ENCODE data around the gene RIC8A. TPM values are rescaled to one million over a fixed set of nuclear protein-coding genes. Genes with fewer than 3 reads are reported as not detected.

The RIC8A gene
- total and polyA plus RNA-seq, 7 donors, result 39.6 to 103 (median 73.7) TPM

DNA sequence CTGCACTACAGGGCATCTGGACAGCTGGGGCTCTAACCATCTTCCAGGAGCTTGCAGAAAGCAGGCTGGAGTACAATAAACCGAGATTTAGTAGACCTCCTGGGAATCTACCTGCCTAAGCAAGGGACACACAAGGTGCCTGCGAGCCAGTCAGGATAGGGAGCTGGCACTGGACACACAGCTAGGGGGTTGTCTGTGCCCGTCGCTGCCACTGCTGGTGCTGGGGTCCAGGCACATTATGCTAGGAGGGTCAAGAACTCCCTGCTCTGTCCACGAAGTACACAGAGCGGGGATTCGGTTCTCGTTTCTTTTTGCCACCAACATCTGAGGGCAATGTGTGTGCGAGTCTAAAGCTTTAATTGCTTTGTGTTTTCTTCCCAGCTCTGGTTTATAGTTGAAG is 4.2 kb downstream of the RIC8A start:
- DNase-seq, result peak; percentile 41
- Histone ChIP-seq H3K27ac (no peak overlapping the region), H3K4me1 (peaks cover 0 to 27% (median 23%) of the 10 kb centered on the region in 4 donors), H3K36me3 (peaks cover 32 to 73% (median 54%) of the 10 kb centered on the region in 4 donors), H3K27me3 (no peaks in the 10 kb centered on the region), H3K4me3 (no peak overlapping the region), H3K9me3 (no peaks in the 10 kb centered on the region)
- intact Hi-C loops (cut with DNase I), result no loop called here
- TF ChIP-seq POLR2AphosphoS5 (IDR thresholded peaks at IDR 0.05) (no peak), POLR2A (IDR thresholded peaks at IDR 0.05) (no peak), EP300 (IDR thresholded peaks at IDR 0.05) (no peak)
- TF ChIP-seq, protein P1, sequence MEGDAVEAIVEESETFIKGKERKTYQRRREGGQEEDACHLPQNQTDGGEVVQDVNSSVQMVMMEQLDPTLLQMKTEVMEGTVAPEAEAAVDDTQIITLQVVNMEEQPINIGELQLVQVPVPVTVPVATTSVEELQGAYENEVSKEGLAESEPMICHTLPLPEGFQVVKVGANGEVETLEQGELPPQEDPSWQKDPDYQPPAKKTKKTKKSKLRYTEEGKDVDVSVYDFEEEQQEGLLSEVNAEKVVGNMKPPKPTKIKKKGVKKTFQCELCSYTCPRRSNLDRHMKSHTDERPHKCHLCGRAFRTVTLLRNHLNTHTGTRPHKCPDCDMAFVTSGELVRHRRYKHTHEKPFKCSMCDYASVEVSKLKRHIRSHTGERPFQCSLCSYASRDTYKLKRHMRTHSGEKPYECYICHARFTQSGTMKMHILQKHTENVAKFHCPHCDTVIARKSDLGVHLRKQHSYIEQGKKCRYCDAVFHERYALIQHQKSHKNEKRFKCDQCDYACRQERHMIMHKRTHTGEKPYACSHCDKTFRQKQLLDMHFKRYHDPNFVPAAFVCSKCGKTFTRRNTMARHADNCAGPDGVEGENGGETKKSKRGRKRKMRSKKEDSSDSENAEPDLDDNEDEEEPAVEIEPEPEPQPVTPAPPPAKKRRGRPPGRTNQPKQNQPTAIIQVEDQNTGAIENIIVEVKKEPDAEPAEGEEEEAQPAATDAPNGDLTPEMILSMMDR (IDR thresholded peaks at IDR 0.05), result no peak
- 87 to 94% methylated on average over 9 of the region's 9 CpGs for WGBS, 2 donors

DNA sequence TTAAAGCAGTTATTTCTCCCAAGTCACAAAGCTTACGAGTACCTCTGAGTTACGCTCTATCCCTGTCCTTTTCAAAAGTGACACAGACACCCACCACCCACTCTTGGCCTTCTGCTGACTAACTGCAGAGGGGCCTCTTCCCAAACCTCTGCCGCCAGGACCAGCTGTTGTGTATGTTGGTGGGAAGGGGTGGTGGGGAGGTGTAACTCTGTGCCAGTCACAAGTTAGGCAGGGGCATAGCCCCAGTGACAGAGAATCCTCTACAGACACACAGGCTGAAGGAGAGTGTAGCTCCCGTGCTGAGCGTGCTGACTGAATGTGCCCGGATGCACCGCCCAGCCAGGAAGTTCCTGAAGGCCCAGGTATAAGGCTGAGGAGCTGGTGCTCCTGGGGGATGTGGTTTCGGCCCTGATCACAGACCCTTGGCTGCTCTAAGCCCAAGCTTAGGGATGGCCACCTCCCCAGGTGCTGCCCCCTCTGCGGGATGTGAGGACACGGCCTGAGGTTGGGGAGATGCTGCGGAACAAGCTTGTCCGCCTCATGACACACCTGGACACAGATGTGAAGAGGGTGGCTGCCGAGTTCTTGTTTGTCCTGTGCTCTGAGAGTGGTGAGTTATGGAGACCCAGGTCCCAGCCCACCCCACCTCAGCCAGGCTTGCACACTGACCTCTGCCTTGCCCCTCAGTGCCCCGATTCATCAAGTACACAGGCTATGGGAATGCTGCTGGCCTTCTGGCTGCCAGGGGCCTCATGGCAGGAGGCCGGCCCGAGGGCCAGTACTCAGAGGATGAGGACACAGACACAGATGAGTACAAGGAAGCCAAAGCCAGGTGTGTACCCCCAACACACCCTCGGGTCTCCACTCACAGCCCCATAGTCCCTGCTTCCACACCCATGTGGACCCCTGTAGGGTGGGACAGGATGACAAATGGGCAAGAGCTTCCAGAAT is 4.9 kb downstream of the RIC8A start:
- intact Hi-C loops (cut with DNase I), result no loop called here
- H3K9me3 ChIP-seq, result no peaks in the 10 kb centered on the region
- no peak overlapping the region for H3K4me3 ChIP-seq
- H3K4me1 ChIP-seq, result peaks cover 0 to 25% (median 23%) of the 10 kb centered on the region in 4 donors
- WGBS, 2 donors, result 92 to 95% methylated on average over 17 of the region's 17 CpGs
- TF ChIP-seq POLR2AphosphoS5 (IDR thresholded peaks at IDR 0.05) (no peak), POLR2A (IDR thresholded peaks at IDR 0.05) (no peak), EP300 (IDR thresholded peaks at IDR 0.05) (no peak)
- TF ChIP-seq, protein P1 (IDR thresholded peaks at IDR 0.05), result no peak
- no peak overlapping the region for H3K27ac ChIP-seq
- peak; percentile 55 for DNase-seq
- H3K27me3 ChIP-seq, result no peaks in the 10 kb centered on the region
- peaks cover 32 to 73% (median 54%) of the 10 kb centered on the region in 4 donors for H3K36me3 ChIP-seq

DNA sequence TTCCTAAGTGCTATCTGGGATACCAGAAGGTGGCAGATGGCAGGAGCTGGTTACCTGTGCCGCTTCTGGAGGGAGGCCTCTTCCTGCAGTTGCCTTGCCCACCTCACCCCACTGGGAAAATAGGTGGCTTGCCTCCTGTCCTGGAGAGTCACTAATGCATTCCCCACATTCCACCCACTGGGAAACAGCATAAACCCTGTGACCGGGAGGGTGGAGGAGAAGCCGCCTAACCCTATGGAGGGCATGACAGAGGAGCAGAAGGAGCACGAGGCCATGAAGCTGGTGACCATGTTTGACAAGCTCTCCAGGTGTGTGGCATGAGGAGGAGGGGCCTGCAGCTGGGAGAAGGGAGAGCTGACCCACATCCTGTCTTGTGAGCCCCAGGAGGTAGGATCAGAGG is 5.6 kb downstream of the RIC8A start:
- Histone ChIP-seq H3K36me3 (peaks cover 32 to 76% (median 54%) of the 10 kb centered on the region in 4 donors), H3K4me3 (no peak overlapping the region), H3K27ac (no peak overlapping the region), H3K9me3 (no peaks in the 10 kb centered on the region), H3K27me3 (no peaks in the 10 kb centered on the region), H3K4me1 (peaks cover 0 to 25% (median 23%) of the 10 kb centered on the region in 4 donors)
- 91 to 93% methylated on average over 4 of the region's 4 CpGs for WGBS, 2 donors
- intact Hi-C loops (cut with DNase I), result no loop called here
- TF ChIP-seq, protein P1 (IDR thresholded peaks at IDR 0.05), result no peak
- DNase-seq, result peak; percentile 46

DNA sequence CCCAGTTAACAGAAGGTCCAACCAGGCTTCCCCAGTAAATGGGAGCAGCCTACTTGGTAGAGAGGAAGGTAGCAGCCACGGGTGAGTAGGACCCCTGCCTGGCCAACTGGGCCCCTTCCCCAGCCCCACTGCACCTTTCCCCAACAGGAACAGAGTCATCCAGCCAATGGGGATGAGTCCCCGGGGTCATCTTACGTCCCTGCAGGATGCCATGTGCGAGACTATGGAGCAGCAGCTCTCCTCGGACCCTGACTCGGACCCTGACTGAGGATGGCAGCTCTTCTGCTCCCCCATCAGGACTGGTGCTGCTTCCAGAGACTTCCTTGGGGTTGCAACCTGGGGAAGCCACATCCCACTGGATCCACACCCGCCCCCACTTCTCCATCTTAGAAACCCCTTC is 6.6 kb downstream of the RIC8A start:
- no peak overlapping the region for H3K27ac ChIP-seq
- H3K9me3 ChIP-seq, result no peaks in the 10 kb centered on the region
- peak; percentile 59 for DNase-seq
- H3K4me1 ChIP-seq, result peaks cover 0 to 23% (median 23%) of the 10 kb centered on the region in 4 donors
- TF ChIP-seq POLR2AphosphoS5 (IDR thresholded peaks at IDR 0.05), result no peak
- no peak for TF ChIP-seq EP300 (IDR thresholded peaks at IDR 0.05)
- TF ChIP-seq POLR2A (IDR thresholded peaks at IDR 0.05), result no peak
- TF ChIP-seq, protein P1 (IDR thresholded peaks at IDR 0.05), result no peak
- peaks cover 32 to 84% (median 54%) of the 10 kb centered on the region in 4 donors for H3K36me3 ChIP-seq
- no peaks in the 10 kb centered on the region for H3K27me3 ChIP-seq
- WGBS, 2 donors, result 90% methylated on average over 7 of the region's 7 CpGs
- intact Hi-C loops (cut with DNase I), result no loop called here
- no peak overlapping the region for H3K4me3 ChIP-seq

Data from sigmoid colon (tissue), 7 donors.